ENCODE results near the gene TMEM18.
A peak's percentile ranks its signal among the peaks of the same experiment; 100 is the strongest.

The TMEM18 gene

DNA sequence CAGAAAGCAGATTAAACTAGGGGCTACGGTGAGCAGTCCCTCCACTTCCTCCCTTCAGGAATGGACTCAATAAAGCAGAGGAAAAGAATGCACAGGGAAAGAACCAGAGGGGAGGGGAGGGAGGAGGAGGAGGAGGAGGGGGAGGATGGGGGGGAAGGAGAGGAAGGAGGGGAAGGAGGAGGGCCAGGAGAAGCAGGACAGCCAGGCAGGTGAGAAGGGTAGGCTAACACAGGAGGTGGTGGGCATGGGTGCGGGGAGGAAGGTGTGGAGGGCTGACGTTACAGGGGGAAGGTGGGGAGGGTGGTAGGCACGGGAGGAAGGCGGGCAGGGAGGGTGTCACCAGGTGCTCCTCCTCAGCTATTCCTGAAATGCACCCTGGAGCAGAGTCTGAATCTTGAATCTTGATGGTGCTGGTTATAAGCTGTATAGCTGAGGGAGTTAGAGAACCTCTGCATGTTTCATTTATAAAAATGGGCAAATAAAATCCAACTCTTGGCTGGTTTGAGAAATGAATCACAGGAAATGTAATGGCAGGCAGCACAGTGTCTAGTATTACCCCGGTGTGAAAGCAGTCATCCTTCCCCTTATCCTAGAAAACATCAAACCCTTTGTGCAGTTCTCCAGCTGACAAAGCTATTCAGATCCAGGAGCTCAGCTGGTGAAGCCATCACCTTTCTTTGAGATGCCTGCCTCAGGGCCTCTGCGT is 3.4 kb downstream of the TMEM18 start:
- no peak for TF ChIP-seq CTCF (conservative IDR thresholded peaks at IDR 0.05; ENCODE audit: low read depth, low read length)
- peak; percentile 48 for DNase-seq (ENCODE audit: low read depth)
- H3K4me3 ChIP-seq (ENCODE audit: low read depth, low read length) = no peak overlapping the region

GRCh38 chr2:673016-673415 is 4.2 kb downstream of the TMEM18 start:
- no peak overlapping the region for H3K4me3 ChIP-seq (ENCODE audit: low read depth, low read length)
- DNase-seq (ENCODE audit: low read depth) = no peak

GRCh38 chr2:672606-672905 is 4.7 kb downstream of the TMEM18 start:
- no peak overlapping the region for H3K4me3 ChIP-seq (ENCODE audit: low read depth, low read length)
- no peak for DNase-seq (ENCODE audit: low read depth)
- no peak for TF ChIP-seq CTCF (conservative IDR thresholded peaks at IDR 0.05; ENCODE audit: low read depth, low read length)

More at GRCh38 chr2:673016-673415, 4.2 kb downstream of the TMEM18 start:
- TF ChIP-seq CTCF (conservative IDR thresholded peaks at IDR 0.05; ENCODE audit: low read depth, low read length) = no peak

DNA sequence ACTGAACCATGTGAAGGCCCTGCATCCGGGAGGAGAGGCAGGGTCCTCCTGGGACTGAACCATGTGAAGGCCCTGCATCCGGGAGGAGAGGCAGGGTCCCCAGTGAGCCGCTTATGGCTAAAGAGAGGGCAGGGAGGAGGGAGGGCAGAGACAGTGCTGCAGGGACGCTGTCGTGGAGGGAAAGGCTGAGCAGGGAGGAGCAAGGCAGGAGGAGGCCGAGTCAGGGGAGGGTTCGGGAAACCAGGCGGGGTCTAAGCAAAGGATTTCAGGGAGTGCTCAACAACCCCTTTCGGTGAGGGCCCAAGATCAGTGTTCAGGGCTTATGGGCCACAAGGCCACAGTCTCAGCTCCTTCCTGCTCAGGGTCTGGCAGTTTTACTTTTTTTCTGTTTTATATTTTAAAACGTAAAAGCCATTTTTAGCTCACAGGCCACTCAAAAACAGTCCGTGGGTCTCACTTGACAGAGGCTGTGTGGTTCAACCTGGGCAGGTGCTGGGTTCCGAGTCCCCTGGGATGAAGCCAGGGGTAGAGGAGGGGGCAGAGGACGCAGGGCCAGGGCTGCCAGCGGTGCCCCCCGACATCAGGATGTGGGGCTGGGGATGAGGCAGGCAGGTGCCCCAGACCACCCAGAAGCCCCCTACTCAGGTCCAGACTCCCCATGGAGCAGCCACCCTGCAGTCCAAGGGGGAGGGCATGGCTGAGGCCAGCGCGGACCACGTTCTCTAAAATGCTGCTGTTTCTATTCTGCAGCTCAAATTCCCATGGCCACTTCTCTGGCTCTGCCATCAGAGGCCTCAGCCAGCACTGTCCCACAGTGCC is 5.2 kb downstream of the TMEM18 start:
- TF ChIP-seq CTCF (conservative IDR thresholded peaks at IDR 0.05; ENCODE audit: low read depth, low read length) = no peak
- DNase-seq (ENCODE audit: low read depth) = no peak
- no peak overlapping the region for H3K4me3 ChIP-seq (ENCODE audit: low read depth, low read length)

- no peak for DNase-seq (ENCODE audit: low read depth)
- H3K4me3 ChIP-seq (ENCODE audit: low read depth, low read length) = no peak overlapping the region
- TF ChIP-seq CTCF (conservative IDR thresholded peaks at IDR 0.05; ENCODE audit: low read depth, low read length) = no peak
Measured at GRCh38 chr2:671072-671471, 6.1 kb downstream of the TMEM18 start.

DNA sequence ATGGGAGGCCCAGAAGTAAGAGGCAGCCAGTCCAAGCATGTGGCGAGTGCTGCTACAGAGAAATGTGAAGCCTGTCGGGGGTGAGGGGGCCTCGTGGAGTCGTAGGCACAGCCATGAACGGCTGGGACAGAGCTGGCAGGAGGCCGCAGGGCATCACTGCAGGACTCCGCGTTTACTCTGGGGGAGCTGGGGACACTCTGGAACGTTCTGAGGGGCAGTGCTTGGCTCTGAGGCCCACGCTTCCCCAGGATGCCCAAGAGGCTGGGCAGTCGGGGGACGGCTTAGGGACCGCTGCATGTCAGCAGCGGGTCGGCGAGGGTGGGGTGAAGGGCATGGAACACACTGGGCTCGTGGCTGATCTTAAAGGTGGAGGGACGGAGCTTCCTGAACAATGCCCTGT is 6.6 kb downstream of the TMEM18 start:
- DNase-seq (ENCODE audit: low read depth) = no peak
- H3K4me3 ChIP-seq (ENCODE audit: low read depth, low read length) = no peak overlapping the region
- TF ChIP-seq CTCF (conservative IDR thresholded peaks at IDR 0.05; ENCODE audit: low read depth, low read length) = no peak

GRCh38 chr2:669323-669722 is 7.9 kb downstream of the TMEM18 start:
- no peak for TF ChIP-seq CTCF (conservative IDR thresholded peaks at IDR 0.05; ENCODE audit: low read depth, low read length)
- DNase-seq (ENCODE audit: low read depth) = peak; percentile 68
- H3K4me3 ChIP-seq (ENCODE audit: low read depth, low read length) = no peak overlapping the region

All from choroid plexus epithelial cell (primary cell).